ENCODE results near the gene DHRSX. TPM values are rescaled to one million over a fixed set of nuclear protein-coding genes. Genes with fewer than 3 reads are reported as not detected.
"Not testable (repeated sequence)": the region's sequence is repeated elsewhere in the genome, so short reads cannot be mapped to it uniquely, and the experiment has no call there.

Gene DHRSX
- total and polyA plus RNA-seq, 12 donors = 6.4 to 68.6 (median 27.7) TPM

DNA sequence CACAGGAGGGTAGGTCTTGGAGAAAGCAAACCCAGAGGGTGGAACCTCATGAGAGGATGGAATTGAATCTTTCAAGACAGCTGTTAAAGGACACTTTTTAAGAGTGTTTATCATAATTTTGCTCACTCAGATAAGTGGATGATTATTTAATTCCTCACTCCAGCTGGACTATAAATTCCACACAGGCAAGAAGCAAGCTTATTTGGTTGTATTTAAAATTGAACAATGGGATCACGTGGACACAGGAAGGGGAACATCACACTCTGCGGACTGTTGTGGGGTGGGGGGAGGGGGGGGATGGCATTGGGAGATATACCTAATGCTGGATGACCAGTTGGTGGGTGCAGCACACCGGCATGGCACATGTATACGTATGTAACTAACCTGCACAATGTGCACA lies 116.3 kb downstream of the DHRSX start:
- intact Hi-C loops (cut with DNase I) = no loop called here
- no peak for DNase-seq
- Histone ChIP-seq H3K9me3 (replicated peaks in 1 of 3) (no peaks in the 10 kb centered on the region), H3K27ac (no peak overlapping the region), H3K4me1 (replicated peaks in 1 of 2) (no peaks in the 10 kb centered on the region), H3K27me3 (no peaks in the 10 kb centered on the region), H3K4me3 (no peak overlapping the region), H3K36me3 (replicated peaks in 1 of 2) (no peaks in the 10 kb centered on the region)
- no peak for TF ChIP-seq POLR2A (IDR thresholded peaks at IDR 0.05)
- TF ChIP-seq, protein P1, sequence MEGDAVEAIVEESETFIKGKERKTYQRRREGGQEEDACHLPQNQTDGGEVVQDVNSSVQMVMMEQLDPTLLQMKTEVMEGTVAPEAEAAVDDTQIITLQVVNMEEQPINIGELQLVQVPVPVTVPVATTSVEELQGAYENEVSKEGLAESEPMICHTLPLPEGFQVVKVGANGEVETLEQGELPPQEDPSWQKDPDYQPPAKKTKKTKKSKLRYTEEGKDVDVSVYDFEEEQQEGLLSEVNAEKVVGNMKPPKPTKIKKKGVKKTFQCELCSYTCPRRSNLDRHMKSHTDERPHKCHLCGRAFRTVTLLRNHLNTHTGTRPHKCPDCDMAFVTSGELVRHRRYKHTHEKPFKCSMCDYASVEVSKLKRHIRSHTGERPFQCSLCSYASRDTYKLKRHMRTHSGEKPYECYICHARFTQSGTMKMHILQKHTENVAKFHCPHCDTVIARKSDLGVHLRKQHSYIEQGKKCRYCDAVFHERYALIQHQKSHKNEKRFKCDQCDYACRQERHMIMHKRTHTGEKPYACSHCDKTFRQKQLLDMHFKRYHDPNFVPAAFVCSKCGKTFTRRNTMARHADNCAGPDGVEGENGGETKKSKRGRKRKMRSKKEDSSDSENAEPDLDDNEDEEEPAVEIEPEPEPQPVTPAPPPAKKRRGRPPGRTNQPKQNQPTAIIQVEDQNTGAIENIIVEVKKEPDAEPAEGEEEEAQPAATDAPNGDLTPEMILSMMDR (IDR thresholded peaks at IDR 0.05) = no peak
- 80 to 91% (median 85%) methylated on average over 4 of the region's 4 CpGs for WGBS, 4 donors

DNA sequence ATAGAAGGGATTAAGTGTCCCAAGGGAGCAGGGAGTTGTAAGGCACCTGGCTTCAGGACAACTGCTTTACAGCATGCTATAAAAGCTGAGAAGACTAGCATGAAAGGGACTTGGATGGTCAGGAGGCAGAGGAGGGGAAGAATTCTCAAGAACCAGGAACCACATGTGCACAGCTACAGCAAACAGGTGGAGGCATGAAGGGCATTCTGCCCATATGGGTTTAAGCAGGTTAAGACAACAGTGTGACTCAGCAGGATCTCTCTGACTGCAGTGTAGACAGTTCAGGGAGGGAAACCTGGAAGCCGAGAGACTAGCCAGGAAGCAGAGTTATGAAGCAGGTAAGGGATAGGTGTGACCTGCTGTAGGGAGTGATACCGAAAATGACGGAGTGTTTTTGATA lies 117.0 kb downstream of the DHRSX start:
- Histone ChIP-seq H3K9me3 (replicated peaks in 1 of 3) (no peaks in the 10 kb centered on the region), H3K4me1 (replicated peaks in 1 of 2) (no peaks in the 10 kb centered on the region), H3K36me3 (replicated peaks in 1 of 2) (no peaks in the 10 kb centered on the region), H3K27me3 (no peaks in the 10 kb centered on the region), H3K27ac (no peak overlapping the region), H3K4me3 (no peak overlapping the region)
- no peak for DNase-seq
- intact Hi-C loops (cut with DNase I) = no loop called here
- WGBS, 4 donors = 98 to 100% (median 99%) methylated on average over 3 of the region's 3 CpGs
- TF ChIP-seq, protein P1 (IDR thresholded peaks at IDR 0.05) = no peak
- no peak for TF ChIP-seq POLR2A (IDR thresholded peaks at IDR 0.05)

DNA sequence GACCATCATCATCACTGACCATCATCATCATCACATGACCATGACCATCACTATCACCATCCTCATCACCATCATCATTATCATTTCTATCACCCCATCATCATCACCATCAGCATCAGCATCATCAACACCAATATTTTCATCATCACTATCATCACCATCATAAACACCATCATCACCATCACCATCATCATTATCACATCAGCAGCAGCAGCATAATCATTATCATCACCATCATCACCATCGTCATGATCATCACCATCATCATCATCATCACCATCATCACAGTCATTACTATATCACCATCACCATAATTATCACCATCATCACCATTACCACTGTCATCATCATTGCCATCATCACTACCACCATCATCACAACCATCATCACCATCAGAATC lies 117.6 kb downstream of the DHRSX start:
- no peaks in the 10 kb centered on the region for H3K9me3 ChIP-seq (replicated peaks in 1 of 3)
- intact Hi-C loops (cut with DNase I) = no loop called here
- no peak for TF ChIP-seq POLR2A (IDR thresholded peaks at IDR 0.05)
- TF ChIP-seq, protein P1 (IDR thresholded peaks at IDR 0.05) = no peak
- WGBS, 4 donors = 94 to 98% (median 96%) methylated on average over 1 of the region's 1 CpG
- H3K4me3 ChIP-seq = no peak overlapping the region
- H3K36me3 ChIP-seq (replicated peaks in 1 of 2) = no peaks in the 10 kb centered on the region
- no peak for DNase-seq
- H3K27me3 ChIP-seq = no peaks in the 10 kb centered on the region
- H3K27ac ChIP-seq = no peak overlapping the region
- no peaks in the 10 kb centered on the region for H3K4me1 ChIP-seq (replicated peaks in 1 of 2)

DNA sequence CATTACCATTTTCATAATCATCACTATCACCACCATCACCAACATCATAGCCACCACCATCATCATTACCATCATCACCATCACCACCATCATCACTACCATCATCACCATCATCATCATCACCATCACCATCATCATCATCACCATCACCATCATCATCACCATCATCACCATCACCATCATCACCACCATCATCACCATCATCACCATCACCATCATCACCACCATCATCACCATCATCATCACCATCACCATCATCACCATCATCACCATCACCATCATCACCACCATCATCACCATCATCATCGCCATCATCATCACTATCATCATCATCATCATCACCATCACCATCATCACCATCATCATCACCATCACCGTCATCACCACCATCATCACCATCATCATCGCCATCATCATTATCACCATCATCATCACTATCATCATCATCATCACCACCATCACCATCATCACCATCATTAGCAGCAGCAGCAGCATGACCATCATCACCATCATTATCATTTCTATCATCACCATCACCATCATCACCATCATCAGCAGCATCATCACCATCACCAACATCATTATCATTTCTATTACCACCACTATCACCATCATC lies 118.2 kb downstream of the DHRSX start:
- DNase-seq; H3K27ac ChIP-seq; H3K27me3 ChIP-seq; H3K36me3 ChIP-seq (replicated peaks in 1 of 2); H3K4me3 ChIP-seq; H3K9me3 ChIP-seq (replicated peaks in 1 of 3); intact Hi-C loops (cut with DNase I); H3K4me1 ChIP-seq (replicated peaks in 1 of 2): not testable (repeated sequence)
- WGBS, 4 donors = 74 to 99% (median 93%) methylated on average over 3 of the region's 3 CpGs

DNA sequence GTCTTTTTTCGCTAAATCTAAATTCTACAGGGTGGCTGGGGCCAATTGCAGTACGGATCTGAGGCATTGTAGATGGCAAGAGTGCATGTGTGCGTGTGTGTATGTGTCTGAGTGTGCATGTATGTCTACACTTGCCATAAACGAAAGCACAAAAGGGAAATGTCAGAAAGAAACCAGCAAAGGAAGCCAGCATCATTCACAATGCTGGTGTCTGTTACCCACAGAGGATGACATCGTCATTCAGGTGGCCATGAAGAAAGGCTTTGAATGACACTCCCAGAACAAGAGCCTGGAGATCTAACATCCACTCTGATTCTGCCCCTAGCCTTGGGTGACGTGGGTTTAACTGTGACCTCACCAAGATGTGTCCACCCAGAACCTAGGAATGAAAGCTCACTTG lies 124.6 kb downstream of the DHRSX start:
- intact Hi-C loops (cut with DNase I) = no loop called here
- TF ChIP-seq, protein P1 (IDR thresholded peaks at IDR 0.05) = no peak
- no peak for TF ChIP-seq POLR2A (IDR thresholded peaks at IDR 0.05)
- WGBS, 4 donors = 93 to 99% (median 96%) methylated on average over 6 of the region's 6 CpGs

More for the DNA sequence above, 124.6 kb downstream of the DHRSX start:
- Histone ChIP-seq H3K9me3 (replicated peaks in 1 of 3) (no peaks in the 10 kb centered on the region), H3K27me3 (no peaks in the 10 kb centered on the region), H3K36me3 (replicated peaks in 1 of 2) (no peaks in the 10 kb centered on the region), H3K4me3 (no peak overlapping the region), H3K4me1 (replicated peaks in 1 of 2) (no peaks in the 10 kb centered on the region), H3K27ac (no peak overlapping the region)
- no peak for DNase-seq

All from adrenal gland (tissue), 12 donors.